Measurements from ENCODE around the gene CLDN1. TPM values are rescaled to one million over a fixed set of nuclear protein-coding genes. Genes with fewer than 3 reads are reported as not detected.

CLDN1 gene
- total and polyA plus RNA-seq, 2 experiments from 2014 or later, result 46.9 to 106 TPM

- peaks cover 11% of the 10 kb centered on the region for H3K4me1 ChIP-seq (ENCODE audit: insufficient read depth)
- H3K4me3 ChIP-seq, result no peak overlapping the region
- H2AFZ ChIP-seq, result no peak overlapping the region
- TF ChIP-seq CTCF (IDR thresholded peaks at IDR 0.05; ENCODE audit: poor library complexity), result no peak
- TF ChIP-seq EZH2phosphoT487 (IDR thresholded peaks at IDR 0.05; ENCODE audit: low read depth, severe bottlenecking, unreplicated experiment), result no peak
- no peak for TF ChIP-seq EZH2 (IDR thresholded peaks at IDR 0.05; ENCODE audit: borderline replicate concordance)
- H3K27ac ChIP-seq, result no peak overlapping the region
- no peak for DNase-seq (ENCODE audit: low spot score)
- H3K79me2 ChIP-seq, result peaks cover 2% of the 10 kb centered on the region
- H3K36me3 ChIP-seq (replicated peaks; ENCODE audit: insufficient read depth, low read depth), result no peaks in the 10 kb centered on the region
- H3K9me2 ChIP-seq (replicated peaks; ENCODE audit: insufficient read depth), result no peaks in the 10 kb centered on the region
- no peaks in the 10 kb centered on the region for H3K9me3 ChIP-seq (ENCODE audit: low read depth)
- no peaks in the 10 kb centered on the region for H3K27me3 ChIP-seq
- H4K20me1 ChIP-seq (ENCODE audit: insufficient read depth, poor library complexity, severe bottlenecking), result no peaks in the 10 kb centered on the region
- H3K4me2 ChIP-seq, result peak overlapping the region; percentile 9
- WGBS (ENCODE audit: low lambda C conversion rate, missing lambda C conversion rate), result 84% methylated on average over 4 of the region's 4 CpGs
Measured at GRCh38 chr3:190326361-190326760, 4.1 kb upstream of the CLDN1 start.

- no peak overlapping the region for H3K27ac ChIP-seq
- DNase-seq (ENCODE audit: low spot score), result no peak
- 88% methylated on average over 1 of the region's 1 CpG for WGBS (ENCODE audit: low lambda C conversion rate, missing lambda C conversion rate)
- TF ChIP-seq CTCF (IDR thresholded peaks at IDR 0.05; ENCODE audit: poor library complexity) (no peak), EZH2 (IDR thresholded peaks at IDR 0.05; ENCODE audit: borderline replicate concordance) (no peak), EZH2phosphoT487 (IDR thresholded peaks at IDR 0.05; ENCODE audit: low read depth, severe bottlenecking, unreplicated experiment) (no peak)
- H3K79me2 ChIP-seq, result peaks cover 7% of the 10 kb centered on the region
- H2AFZ ChIP-seq, result no peak overlapping the region
- H3K27me3 ChIP-seq, result no peaks in the 10 kb centered on the region
- peak overlapping the region; percentile 9 for H3K4me2 ChIP-seq
- H3K4me3 ChIP-seq, result no peak overlapping the region
- H3K9me3 ChIP-seq (ENCODE audit: low read depth), result no peaks in the 10 kb centered on the region
- H4K20me1 ChIP-seq (ENCODE audit: insufficient read depth, poor library complexity, severe bottlenecking), result no peaks in the 10 kb centered on the region
- H3K36me3 ChIP-seq (replicated peaks; ENCODE audit: insufficient read depth, low read depth), result no peaks in the 10 kb centered on the region
- H3K9me2 ChIP-seq (replicated peaks; ENCODE audit: insufficient read depth), result no peaks in the 10 kb centered on the region
- peaks cover 11% of the 10 kb centered on the region for H3K4me1 ChIP-seq (ENCODE audit: insufficient read depth)
Measured at GRCh38 chr3:190325923-190326322, 3.7 kb upstream of the CLDN1 start.

GRCh38 chr3:190323246-190323626 is 990 bp upstream of the CLDN1 start:
- Histone ChIP-seq H3K27me3 (no peaks in the 10 kb centered on the region), H3K36me3 (replicated peaks; ENCODE audit: insufficient read depth, low read depth) (no peaks in the 10 kb centered on the region), H3K4me2 (peak overlapping the region; percentile 94), H3K79me2 (peaks cover 32% of the 10 kb centered on the region), H3K9me2 (replicated peaks; ENCODE audit: insufficient read depth) (no peaks in the 10 kb centered on the region), H3K27ac (no peak overlapping the region), H3K9me3 (ENCODE audit: low read depth) (no peaks in the 10 kb centered on the region), H3K4me3 (no peak overlapping the region), H3K4me1 (ENCODE audit: insufficient read depth) (peaks cover 21% of the 10 kb centered on the region), H2AFZ (no peak overlapping the region), H4K20me1 (ENCODE audit: insufficient read depth, poor library complexity, severe bottlenecking) (no peaks in the 10 kb centered on the region)
- 79% methylated on average over 8 of the region's 8 CpGs for WGBS (ENCODE audit: low lambda C conversion rate, missing lambda C conversion rate)
- TF ChIP-seq EZH2phosphoT487 (IDR thresholded peaks at IDR 0.05; ENCODE audit: low read depth, severe bottlenecking, unreplicated experiment), result no peak
- no peak for TF ChIP-seq CTCF (IDR thresholded peaks at IDR 0.05; ENCODE audit: poor library complexity)
- no peak for TF ChIP-seq EZH2 (IDR thresholded peaks at IDR 0.05; ENCODE audit: borderline replicate concordance)
- DNase-seq (ENCODE audit: low spot score), result no peak

Data from hepatocyte (in vitro differentiated cells).